Dendritic cell treated with granulocyte-macrophage colony-stimulating factor and Interleukin-4, amounts not matched to agents 40 ng/mL and 50 ng/mL, for 4 days (primary cell): ENCODE results near the gene ZNF366.
A peak's percentile ranks its signal among the peaks of the same experiment; 100 is the strongest.

Experiments used
- H3K27ac Mint-ChIP-seq: one replicate; pipeline ENCODE4 v1.8.0; 2022; ENCODE audit warnings: mild to moderate bottlenecking, mixed read lengths
- H3K27me3 Mint-ChIP-seq: one replicate; pipeline ENCODE4 v1.8.0; 2022; ENCODE audit warnings: mild to moderate bottlenecking, mixed read lengths
- H3K36me3 Mint-ChIP-seq: one replicate; pipeline ENCODE4 v1.8.0; 2022; ENCODE audit warnings: low read depth, mixed read lengths
- H3K4me1 Mint-ChIP-seq: one replicate; pipeline ENCODE4 v1.8.0; 2022; ENCODE audit warnings: low read depth, mixed read lengths
- H3K4me3 Mint-ChIP-seq: one replicate; pipeline ENCODE4 v1.8.0; 2022; ENCODE audit warnings: mild to moderate bottlenecking, moderate library complexity, mixed read lengths
- H3K9me3 Mint-ChIP-seq: one replicate; pipeline ENCODE4 v1.8.0; 2022; ENCODE audit warnings: mixed read lengths
- intact Hi-C: fragments of 100-400 bp; cut with micrococcal nuclease; formaldehyde crosslinking; loops from one replicate; pipeline ENCODE4 v1.15.0; 2022

ZNF366 gene

GRCh38 chr5:72443883-72444282, 63.3 kb downstream of the ZNF366 start:
- H3K4me1 Mint-ChIP-seq, result peaks cover 30% of the 10 kb centered on the region
- no peaks in the 10 kb centered on the region for H3K27me3 Mint-ChIP-seq
- intact Hi-C loops, result no loop called here
- no peaks in the 10 kb centered on the region for H3K9me3 Mint-ChIP-seq
- H3K27ac Mint-ChIP-seq, result peak overlapping the region; percentile 67
- peaks cover 95% of the 10 kb centered on the region for H3K36me3 Mint-ChIP-seq
- no peak overlapping the region for H3K4me3 Mint-ChIP-seq

- Mint-ChIP-seq H3K9me3 (no peaks in the 10 kb centered on the region), H3K4me1 (peaks cover 28% of the 10 kb centered on the region), H3K27ac (peak overlapping the region; percentile 56), H3K27me3 (no peaks in the 10 kb centered on the region), H3K36me3 (peaks cover 76% of the 10 kb centered on the region), H3K4me3 (no peak overlapping the region)
- intact Hi-C loops, result no loop called here
Observed at GRCh38 chr5:72441862-72442540, 65.2 kb downstream of the ZNF366 start.

GRCh38 chr5:72441094-72441723, 66.0 kb downstream of the ZNF366 start:
- intact Hi-C loops, result no loop called here

GRCh38 chr5:72440207-72440638, 67.0 kb downstream of the ZNF366 start:
- intact Hi-C loops, result no loop called here
- Mint-ChIP-seq H3K27me3 (no peaks in the 10 kb centered on the region), H3K36me3 (peaks cover 58% of the 10 kb centered on the region), H3K27ac (peak overlapping the region; percentile 56), H3K4me1 (peaks cover 41% of the 10 kb centered on the region), H3K4me3 (no peak overlapping the region), H3K9me3 (no peaks in the 10 kb centered on the region)

More at GRCh38 chr5:72441094-72441723, 66.0 kb downstream of the ZNF366 start:
- no peak overlapping the region for H3K4me3 Mint-ChIP-seq
- peak overlapping the region; percentile 56 for H3K27ac Mint-ChIP-seq
- no peaks in the 10 kb centered on the region for H3K27me3 Mint-ChIP-seq
- H3K4me1 Mint-ChIP-seq, result peaks cover 36% of the 10 kb centered on the region
- peaks cover 68% of the 10 kb centered on the region for H3K36me3 Mint-ChIP-seq
- H3K9me3 Mint-ChIP-seq, result no peaks in the 10 kb centered on the region

DNA sequence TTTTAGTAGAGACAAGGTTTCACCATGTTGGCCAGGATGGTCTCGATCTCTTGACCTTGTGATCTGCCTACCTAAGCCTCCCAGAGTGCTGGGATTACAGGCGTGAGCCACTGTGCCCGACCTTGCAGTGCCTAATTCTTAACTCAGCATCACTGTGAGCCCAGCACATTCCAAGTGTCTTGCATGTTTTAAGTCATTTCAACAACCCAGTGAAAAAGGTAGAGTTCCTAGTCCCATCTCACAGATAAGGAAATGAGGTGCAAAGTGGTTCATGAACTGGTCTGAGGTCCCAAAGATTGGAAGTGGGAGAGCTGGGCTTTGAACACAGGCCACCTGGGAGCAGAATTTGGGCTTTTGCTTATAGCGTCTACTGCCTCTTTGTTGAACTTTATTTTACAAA, 68.0 kb downstream of the ZNF366 start:
- Mint-ChIP-seq H3K4me1 (peaks cover 44% of the 10 kb centered on the region), H3K9me3 (no peaks in the 10 kb centered on the region), H3K27me3 (no peaks in the 10 kb centered on the region), H3K4me3 (no peak overlapping the region), H3K36me3 (peaks cover 49% of the 10 kb centered on the region), H3K27ac (no peak overlapping the region)
- intact Hi-C loops, result no loop called here

GRCh38 chr5:72438141-72438540, 69.1 kb downstream of the ZNF366 start:
- Mint-ChIP-seq H3K4me3 (no peak overlapping the region), H3K27ac (no peak overlapping the region)

DNA sequence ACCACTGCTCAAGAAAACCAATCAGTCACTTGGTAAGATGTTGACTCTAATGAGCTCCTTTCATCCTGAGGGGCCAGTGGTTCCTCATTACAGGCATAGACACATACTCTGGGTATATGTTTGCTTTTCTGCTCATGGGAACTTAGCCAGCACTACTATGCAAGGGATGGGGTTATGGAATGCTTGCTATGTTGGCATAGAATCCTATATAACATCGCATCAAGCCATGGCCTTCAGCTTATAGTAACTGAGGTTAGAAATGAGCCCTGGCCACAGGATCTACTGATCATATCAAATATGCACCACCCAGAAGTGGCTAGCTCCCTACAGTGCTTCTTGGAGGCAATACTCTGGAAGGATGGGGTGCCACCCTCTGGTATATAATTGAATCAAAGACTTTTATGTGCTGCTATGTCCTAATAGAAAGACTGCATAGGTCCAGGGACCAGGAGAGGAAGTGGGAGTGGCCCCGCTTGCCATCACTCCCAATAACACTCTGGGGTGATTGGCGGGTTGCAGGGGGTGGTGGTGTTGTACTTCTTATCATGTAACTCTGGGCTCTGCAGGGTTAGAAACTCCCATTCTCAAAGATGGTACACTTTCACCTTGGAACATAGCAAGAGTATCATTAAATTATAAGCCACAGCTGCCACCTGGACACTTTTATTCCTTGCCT, 70.3 kb downstream of the ZNF366 start:
- Mint-ChIP-seq H3K4me3 (no peak overlapping the region), H3K27ac (no peak overlapping the region), H3K27me3 (no peaks in the 10 kb centered on the region), H3K4me1 (peaks cover 52% of the 10 kb centered on the region), H3K9me3 (no peaks in the 10 kb centered on the region), H3K36me3 (peaks cover 28% of the 10 kb centered on the region)
- intact Hi-C loops, result no loop called here

More at GRCh38 chr5:72438141-72438540, 69.1 kb downstream of the ZNF366 start:
- Mint-ChIP-seq H3K9me3 (no peaks in the 10 kb centered on the region), H3K27me3 (no peaks in the 10 kb centered on the region), H3K4me1 (peaks cover 47% of the 10 kb centered on the region), H3K36me3 (peaks cover 40% of the 10 kb centered on the region)
- intact Hi-C loops, result no loop called here

- intact Hi-C loops, result no loop called here
- no peaks in the 10 kb centered on the region for H3K9me3 Mint-ChIP-seq
- peak overlapping the region; percentile 37 for H3K27ac Mint-ChIP-seq
- peaks cover 36% of the 10 kb centered on the region for H3K4me1 Mint-ChIP-seq
- no peak overlapping the region for H3K4me3 Mint-ChIP-seq
- peaks cover 8% of the 10 kb centered on the region for H3K36me3 Mint-ChIP-seq
- H3K27me3 Mint-ChIP-seq, result no peaks in the 10 kb centered on the region
Observed at GRCh38 chr5:72434781-72435437, 72.3 kb downstream of the ZNF366 start.

DNA sequence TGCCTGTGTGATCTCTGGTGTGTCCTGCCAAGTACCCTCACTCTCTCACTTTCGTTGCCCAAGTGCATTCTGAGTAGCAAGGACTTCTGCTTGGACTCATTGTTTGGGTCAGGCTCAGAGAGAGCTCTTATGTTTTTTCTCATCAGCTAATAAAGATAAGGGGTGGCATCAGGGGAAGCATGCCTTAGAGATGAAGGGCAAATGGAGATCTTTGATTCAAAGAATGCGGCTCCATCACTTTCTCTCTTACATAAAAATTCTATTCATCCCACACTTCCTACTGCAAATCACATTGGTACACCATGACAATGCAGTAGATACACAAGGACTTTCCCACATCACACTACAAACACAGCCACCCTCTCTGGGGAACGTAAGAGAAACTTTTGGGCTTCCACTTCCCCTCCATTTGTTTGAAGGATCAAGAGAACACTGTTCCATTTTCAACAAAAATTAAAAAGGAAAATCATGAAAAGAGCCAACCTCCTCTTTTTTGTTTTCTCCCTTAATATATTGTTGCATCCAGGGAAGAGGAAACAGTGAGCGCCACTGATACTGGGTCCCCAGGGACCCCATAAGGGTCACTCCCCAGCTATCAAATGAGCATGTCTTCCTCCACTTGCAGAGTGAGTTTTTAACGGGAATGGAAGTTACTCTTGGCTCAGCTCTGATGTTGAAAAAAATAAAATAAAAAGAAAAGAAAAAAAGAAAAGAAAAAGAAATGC, 73.0 kb downstream of the ZNF366 start:
- intact Hi-C loops, result no loop called here
- H3K9me3 Mint-ChIP-seq, result no peaks in the 10 kb centered on the region
- peaks cover 1% of the 10 kb centered on the region for H3K36me3 Mint-ChIP-seq

DNA sequence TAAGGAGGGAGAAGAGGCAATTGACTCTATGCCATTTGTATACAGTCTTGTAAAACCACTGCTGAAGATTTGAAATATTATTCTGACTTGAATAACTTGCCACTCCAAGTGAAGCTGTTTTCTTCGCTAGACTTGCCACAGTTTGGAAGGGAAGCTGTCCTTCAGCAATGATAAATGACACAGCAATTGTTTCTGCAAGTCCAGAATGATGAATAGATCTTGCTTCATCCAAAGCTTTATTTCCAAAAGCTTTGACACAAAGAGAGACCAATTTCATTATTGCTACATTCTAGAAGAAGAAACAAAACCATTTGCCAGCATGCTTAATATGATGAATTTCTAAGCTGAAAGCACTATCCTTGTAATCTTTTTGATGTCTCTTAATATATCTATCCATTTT, 73.7 kb downstream of the ZNF366 start:
- H3K9me3 Mint-ChIP-seq, result no peaks in the 10 kb centered on the region
- peak overlapping the region; percentile 41 for H3K27ac Mint-ChIP-seq
- intact Hi-C loops, result no loop called here
- no peaks in the 10 kb centered on the region for H3K36me3 Mint-ChIP-seq
- peaks cover 35% of the 10 kb centered on the region for H3K4me1 Mint-ChIP-seq
- no peaks in the 10 kb centered on the region for H3K27me3 Mint-ChIP-seq
- no peak overlapping the region for H3K4me3 Mint-ChIP-seq

More for the DNA sequence above, 73.0 kb downstream of the ZNF366 start:
- Mint-ChIP-seq H3K4me1 (peaks cover 35% of the 10 kb centered on the region), H3K27ac (peak overlapping the region; percentile 37), H3K4me3 (no peak overlapping the region), H3K27me3 (no peaks in the 10 kb centered on the region)

GRCh38 chr5:72428669-72429068, 78.5 kb downstream of the ZNF366 start:
- peaks cover 10% of the 10 kb centered on the region for H3K4me1 Mint-ChIP-seq
- H3K27me3 Mint-ChIP-seq, result no peaks in the 10 kb centered on the region
- no peak overlapping the region for H3K4me3 Mint-ChIP-seq
- H3K36me3 Mint-ChIP-seq, result no peaks in the 10 kb centered on the region
- H3K9me3 Mint-ChIP-seq, result no peaks in the 10 kb centered on the region
- no peak overlapping the region for H3K27ac Mint-ChIP-seq
- intact Hi-C loops, result no loop called here

GRCh38 chr5:72427488-72428437, 79.4 kb downstream of the ZNF366 start:
- Mint-ChIP-seq H3K4me1 (peaks cover under 1% of the 10 kb centered on the region), H3K27ac (no peak overlapping the region), H3K4me3 (no peak overlapping the region), H3K9me3 (no peaks in the 10 kb centered on the region), H3K36me3 (no peaks in the 10 kb centered on the region), H3K27me3 (no peaks in the 10 kb centered on the region)
- intact Hi-C loops, result no loop called here

GRCh38 chr5:72427016-72427415, 80.2 kb downstream of the ZNF366 start:
- intact Hi-C loops, result no loop called here
- no peaks in the 10 kb centered on the region for H3K36me3 Mint-ChIP-seq
- no peak overlapping the region for H3K27ac Mint-ChIP-seq
- no peaks in the 10 kb centered on the region for H3K27me3 Mint-ChIP-seq
- H3K4me3 Mint-ChIP-seq, result no peak overlapping the region
- H3K4me1 Mint-ChIP-seq, result no peaks in the 10 kb centered on the region
- no peaks in the 10 kb centered on the region for H3K9me3 Mint-ChIP-seq
